GM12801 (cell line): ENCODE measurements around the gene ASIC5.

ENCODE experiments used
- CTCF ChIP-seq: IDR thresholded peaks from one replicate; pipeline ENCODE4 v1.5.1; 2011; ENCODE audit warnings: control low read depth; ENCODE audit not compliant: insufficient read length; ENCODE audit errors: extremely low read depth

Gene ASIC5

GRCh38 chr4:155889946-155890345, 23.9 kb upstream of the ASIC5 start:
- TF ChIP-seq CTCF = no peak

- no peak for TF ChIP-seq CTCF
Observed at GRCh38 chr4:155889031-155889793, 23.1 kb upstream of the ASIC5 start.

- no peak for TF ChIP-seq CTCF
Observed at GRCh38 chr4:155887847-155888570, 21.9 kb upstream of the ASIC5 start.

DNA sequence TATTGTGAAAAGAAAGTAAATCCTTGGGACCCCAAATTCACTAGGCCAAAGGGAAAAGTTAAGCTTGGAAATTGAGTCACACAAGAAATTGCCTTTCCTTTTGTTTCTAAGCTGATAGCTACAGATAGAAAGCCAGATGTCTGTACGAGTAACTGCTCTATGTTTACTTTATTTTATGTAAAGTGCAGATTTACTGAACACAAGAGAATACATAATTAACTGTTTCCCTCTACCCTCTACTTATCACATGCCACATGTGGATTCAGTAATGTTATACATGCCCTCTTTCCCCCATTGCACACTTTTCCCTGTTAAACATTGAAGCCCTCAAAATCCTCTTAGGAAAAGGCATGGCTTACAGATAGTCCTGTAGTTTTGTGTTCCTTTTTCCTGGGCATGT, 21.0 kb upstream of the ASIC5 start:
- no peak for TF ChIP-seq CTCF

- no peak for TF ChIP-seq CTCF
Observed at GRCh38 chr4:155885666-155886065, 19.6 kb upstream of the ASIC5 start.

DNA sequence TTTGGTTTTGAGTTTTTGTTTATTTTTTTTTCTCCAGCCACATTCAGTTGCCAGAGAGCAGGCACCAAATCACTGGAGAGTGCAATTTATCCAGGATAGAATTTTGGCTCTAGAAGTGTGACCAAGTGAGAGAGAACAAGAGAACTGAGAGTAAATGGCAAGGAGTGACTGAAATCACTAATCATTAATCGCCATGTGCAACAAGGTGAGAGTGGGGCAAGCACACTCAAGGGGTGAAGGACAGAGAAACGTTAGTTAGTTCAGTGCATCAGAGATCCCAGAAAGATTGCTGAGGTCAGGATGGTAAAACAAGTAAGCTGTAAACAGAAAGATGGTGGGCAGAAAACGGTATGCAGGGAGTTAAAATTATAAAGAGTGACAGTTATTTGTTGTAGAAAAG, 17.8 kb upstream of the ASIC5 start:
- no peak for TF ChIP-seq CTCF

- TF ChIP-seq CTCF = no peak
Observed at GRCh38 chr4:155881555-155881954, 15.5 kb upstream of the ASIC5 start.
